HG03460 (cell line): Measurements from ENCODE around the gene UQCRC1.
"Not testable (repeated sequence)": the region's sequence is repeated elsewhere in the genome, so short reads cannot be mapped to it uniquely, and the experiment has no call there.

ENCODE experiments used
- ATAC-seq: cut with Tn5 transposase; IDR thresholded peaks from one replicate; pipeline ENCODE4 v1.9.1; 2021; ENCODE audit not compliant: unreplicated experiment

Gene UQCRC1

GRCh38 chr3:48555949-48556795, 53.3 kb downstream of the UQCRC1 start:
- no peak for ATAC-seq

- no peak for ATAC-seq
These were observed 54.1 kb downstream of the UQCRC1 start for GRCh38 chr3:48555231-48555948.

- ATAC-seq: no peak
These were observed 55.3 kb downstream of the UQCRC1 start for GRCh38 chr3:48553886-48554845.

DNA sequence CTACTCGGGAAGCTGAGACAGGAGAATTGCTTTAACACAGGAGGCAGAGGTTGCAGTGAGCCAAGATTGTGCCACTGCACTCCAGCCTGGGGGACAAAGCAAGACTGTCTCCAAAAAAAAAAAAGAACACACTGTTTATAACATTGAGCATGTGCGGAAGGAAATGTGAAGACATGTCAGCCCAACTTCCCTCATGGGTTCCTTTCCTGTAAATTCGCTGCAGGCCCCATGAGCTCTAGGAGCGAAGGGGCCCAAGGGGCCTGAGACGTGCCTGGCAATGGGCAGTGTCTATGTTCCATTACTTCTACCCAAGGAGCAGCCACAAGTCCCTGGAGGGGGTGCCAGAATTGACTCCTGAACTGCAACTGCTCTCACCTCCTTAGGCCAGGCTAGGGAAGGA, 56.1 kb downstream of the UQCRC1 start:
- ATAC-seq: no peak

DNA sequence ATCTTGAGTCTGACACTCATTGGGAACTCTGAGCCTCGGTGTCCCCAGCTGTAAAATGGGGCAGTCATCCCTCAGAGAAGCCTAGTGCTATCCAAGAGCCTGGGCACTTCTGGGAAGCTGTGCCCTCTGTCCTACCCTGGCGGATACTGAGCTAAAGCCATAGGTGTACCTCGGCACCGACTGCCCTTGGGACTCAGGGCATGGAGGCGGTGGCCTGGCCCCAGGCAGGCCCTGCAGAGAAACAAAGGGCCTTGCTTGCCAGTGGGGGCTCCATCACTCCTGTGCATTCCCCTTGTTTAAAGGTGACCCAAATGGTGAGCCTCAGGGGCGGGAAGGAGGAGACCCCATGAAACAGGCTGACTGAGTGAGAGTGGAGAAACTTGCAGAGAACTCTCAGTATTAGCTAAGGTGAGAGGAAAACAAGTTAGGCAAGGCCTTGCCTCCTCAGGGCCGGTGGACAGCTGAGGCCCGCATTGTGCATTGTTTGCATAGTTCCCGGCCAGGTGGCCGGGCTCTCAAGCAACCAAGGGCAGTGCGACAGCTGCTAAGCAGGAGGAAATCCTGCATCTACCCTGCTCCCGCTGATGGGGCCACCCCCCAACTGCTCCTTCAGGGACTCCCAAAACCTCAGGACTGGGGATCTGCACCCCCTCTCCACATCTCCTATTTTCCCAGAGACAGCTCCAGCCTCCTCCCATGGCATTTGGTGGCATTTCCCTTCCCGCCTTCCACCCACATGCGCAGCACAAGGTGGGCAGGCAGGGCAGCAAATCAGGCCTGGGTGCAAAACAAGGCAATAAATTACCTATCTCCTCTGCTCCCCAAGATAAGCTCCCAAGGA, 57.1 kb downstream of the UQCRC1 start:
- ATAC-seq: no peak

DNA sequence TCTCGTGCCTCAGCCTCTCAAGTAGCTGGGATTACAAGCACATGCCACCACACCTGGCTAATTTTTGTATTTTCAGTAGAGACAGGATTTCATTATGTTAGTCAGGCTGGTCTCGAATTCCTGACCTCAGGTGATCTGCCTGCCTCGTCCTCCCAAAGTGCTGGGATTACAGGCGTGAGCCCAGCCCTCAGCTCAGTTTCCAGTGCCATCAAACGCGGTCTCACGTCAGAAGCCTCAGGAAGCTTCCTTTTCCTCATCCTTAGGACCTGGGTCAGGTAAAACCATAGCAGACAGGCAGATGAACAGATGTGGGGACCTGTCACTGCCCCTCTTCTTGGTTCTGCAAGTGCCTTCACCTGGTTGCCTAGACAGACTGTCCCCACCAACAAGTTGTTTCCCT, 57.8 kb downstream of the UQCRC1 start:
- ATAC-seq: not testable (repeated sequence)
